GM21390 (cell line): ENCODE measurements around the gene TPTE2.
A peak's percentile ranks its signal among the peaks of the same experiment; 100 is the strongest.
"Not testable (repeated sequence)": the region's sequence is repeated elsewhere in the genome, so short reads cannot be mapped to it uniquely, and the experiment has no call there.

Source experiments
- ATAC-seq: cut with Tn5 transposase; IDR thresholded peaks from one replicate; pipeline ENCODE4 v1.9.1; 2021; ENCODE audit not compliant: unreplicated experiment

The TPTE2 gene

GRCh38 chr13:19567820-19568534, 6.6 kb upstream of the TPTE2 start:
- ATAC-seq, result peak; percentile 75

DNA sequence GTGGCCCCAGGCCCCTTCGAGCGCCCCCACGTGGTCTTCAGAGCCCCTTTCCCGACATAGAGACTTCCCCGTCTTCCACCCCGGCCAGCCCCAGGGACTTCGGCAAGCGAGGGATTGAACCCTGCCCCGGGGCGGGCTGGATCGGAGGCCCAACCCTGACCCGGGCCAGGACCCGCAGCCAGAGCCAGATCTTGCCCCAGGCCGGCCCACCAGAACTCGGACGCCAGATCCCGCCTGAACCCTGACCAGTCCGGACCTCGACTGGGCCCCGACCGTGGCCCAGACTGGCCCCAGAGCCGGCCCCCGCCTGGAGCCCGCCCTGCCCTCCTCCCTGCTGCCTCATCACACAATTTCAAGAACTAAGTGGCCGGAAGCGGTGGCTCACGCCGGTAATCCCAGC, 253 bp upstream of the TPTE2 start:
- no peak for ATAC-seq

GRCh38 chr13:19560672-19561071, 660 bp downstream of the TPTE2 start:
- ATAC-seq, result not testable (repeated sequence)

DNA sequence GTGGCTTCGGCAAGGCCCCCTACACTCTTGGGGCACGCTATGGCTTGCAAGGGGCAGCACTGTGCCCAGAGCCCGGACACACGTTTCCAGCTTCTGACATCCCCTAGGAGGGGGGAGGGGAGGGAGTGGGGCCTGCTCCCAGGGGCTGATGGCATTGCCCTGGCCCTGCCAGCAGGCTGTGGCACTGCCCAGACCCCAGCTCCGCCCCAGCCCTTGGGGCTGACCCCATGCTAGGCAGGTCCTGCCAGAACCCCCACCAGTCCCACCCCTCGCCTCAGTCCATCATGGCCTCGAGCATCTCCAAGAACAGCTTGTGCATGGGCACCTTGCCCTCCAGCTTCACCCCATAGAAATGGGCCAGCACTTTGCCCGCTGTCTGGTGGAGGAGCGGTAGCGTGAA, 1.6 kb downstream of the TPTE2 start:
- not testable (repeated sequence) for ATAC-seq

- not testable (repeated sequence) for ATAC-seq
These were observed 4.0 kb downstream of the TPTE2 start for GRCh38 chr13:19557287-19557686.

DNA sequence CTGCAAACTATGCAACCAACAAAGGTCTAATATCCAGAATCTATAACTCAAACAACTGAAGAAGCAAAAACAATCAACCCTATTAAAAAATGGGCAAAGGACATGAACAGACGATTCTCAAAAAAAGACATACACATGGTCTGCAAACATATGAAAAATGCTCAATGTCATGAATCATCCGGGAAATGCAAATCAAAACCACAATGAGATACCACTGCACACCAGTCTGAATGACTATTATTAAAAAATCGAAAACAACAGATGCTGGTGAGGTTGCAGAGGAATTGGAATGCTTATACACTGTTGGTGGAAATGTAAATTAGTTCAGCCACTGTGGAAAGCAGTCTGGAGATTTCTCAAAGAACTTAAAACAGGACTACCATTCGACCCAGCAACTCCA, 12.1 kb downstream of the TPTE2 start:
- not testable (repeated sequence) for ATAC-seq

- not testable (repeated sequence) for ATAC-seq
These were observed 35.7 kb downstream of the TPTE2 start for GRCh38 chr13:19525634-19526033.

DNA sequence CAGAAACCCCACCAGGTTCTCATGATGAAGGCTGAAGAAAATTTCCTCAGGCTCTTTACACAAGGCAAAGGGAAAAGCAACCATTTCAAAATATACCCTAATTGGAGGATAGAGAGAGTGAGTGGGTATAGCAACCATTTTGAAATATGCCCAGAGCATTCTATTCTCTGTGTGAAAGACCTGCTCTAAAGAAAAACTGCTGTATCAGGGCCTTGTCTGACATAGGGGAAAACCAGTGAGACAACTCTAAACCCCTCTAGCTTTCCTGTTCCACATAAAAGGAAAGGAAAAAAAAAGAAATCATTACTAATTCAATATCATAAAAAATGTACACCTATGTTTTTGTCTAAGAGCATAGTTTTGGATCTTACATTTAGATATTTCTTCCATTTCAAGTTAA, 42.3 kb downstream of the TPTE2 start:
- ATAC-seq, result no peak

DNA sequence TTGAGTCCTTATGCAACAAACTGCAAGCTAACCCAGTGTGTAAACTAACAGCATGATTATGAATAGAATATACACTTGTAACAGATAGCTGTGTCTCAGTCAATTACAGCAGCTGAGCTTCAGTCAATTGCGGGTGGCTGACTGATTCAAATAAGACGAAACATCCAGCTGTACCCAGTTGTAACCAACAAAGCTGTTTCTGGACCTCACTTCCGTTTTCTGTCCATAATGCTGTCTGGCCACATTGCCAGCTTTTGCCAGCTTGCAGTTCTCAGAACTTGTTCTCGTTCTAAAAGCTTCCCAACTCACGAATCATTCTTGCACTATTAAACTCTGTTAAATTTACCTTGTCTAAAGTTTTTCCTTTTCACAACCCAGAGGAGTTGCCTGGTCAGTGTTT, 53.7 kb downstream of the TPTE2 start:
- not testable (repeated sequence) for ATAC-seq

DNA sequence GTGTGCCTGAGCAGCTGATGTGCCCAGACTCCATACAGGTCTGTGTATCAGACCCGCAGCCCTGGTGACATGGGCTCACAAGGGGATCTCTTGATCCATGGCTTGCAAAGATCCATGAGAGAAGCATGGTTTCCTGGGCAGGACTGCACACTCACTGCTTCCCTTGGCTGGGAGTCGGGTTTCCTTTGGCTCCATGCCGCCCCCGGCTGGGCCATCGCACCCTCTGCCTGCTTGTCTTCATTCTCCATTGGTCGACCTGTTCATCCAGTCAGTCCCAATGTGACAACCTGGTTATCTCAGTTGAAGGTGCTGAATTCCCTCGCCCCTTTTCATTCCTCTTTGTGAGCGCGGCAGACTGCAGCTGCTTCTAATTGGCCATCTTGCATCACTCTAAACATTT, 101.2 kb downstream of the TPTE2 start:
- not testable (repeated sequence) for ATAC-seq

DNA sequence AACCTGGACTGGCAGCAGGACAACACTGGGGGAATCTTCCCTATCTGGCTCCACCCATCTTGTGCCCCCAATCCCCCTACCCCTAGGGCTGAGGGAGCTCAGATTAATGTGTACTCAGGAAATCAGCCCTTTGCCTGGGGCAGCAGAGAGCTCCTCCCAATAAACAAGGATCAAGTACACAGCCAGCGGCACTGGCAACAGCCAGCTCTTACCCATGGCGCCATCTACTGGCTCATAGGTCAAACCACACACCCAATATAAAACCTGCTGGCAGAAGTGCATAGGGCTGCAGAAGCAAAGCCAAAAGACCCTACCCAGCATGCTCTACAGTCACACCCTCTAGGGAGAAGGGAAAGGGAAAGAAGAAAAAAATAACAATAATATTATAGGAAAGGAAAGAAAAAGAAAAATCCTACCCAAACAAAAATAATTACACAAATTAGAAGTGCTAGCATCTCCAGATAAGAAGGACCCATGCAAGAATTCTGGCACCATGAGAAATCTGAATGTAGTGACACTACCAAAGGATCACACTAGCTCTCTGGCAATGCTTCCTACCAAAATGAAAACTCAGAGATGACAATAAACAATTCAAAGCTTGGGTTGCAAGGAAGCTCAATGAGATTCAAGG, 122.2 kb downstream of the TPTE2 start:
- ATAC-seq, result not testable (repeated sequence)

GRCh38 chr13:19437780-19438179, 123.6 kb downstream of the TPTE2 start:
- ATAC-seq, result not testable (repeated sequence)

- ATAC-seq, result not testable (repeated sequence)
These were observed 139.1 kb downstream of the TPTE2 start for GRCh38 chr13:19422236-19422635.

DNA sequence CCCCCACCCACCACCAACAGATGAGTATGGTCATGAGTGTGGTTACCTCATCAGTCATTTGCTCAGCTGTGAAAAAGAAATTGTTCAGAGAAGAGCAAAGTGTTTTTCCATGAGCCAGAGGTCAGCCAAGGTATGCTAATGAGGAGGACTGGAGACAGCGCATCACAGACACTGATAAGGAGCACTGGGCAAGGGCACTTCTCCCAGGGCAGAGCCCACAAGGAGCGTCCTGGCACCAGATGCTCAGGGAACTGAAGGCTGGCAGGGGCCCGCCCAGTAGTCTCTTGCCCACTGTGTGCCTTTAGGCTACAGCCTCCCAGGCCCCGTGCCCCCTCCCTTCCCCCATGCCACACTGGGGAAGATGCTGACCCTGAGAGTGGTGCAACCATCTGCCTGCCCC, 148.8 kb downstream of the TPTE2 start:
- ATAC-seq, result not testable (repeated sequence)

- not testable (repeated sequence) for ATAC-seq
These were observed 178.4 kb downstream of the TPTE2 start for GRCh38 chr13:19382746-19383511.

DNA sequence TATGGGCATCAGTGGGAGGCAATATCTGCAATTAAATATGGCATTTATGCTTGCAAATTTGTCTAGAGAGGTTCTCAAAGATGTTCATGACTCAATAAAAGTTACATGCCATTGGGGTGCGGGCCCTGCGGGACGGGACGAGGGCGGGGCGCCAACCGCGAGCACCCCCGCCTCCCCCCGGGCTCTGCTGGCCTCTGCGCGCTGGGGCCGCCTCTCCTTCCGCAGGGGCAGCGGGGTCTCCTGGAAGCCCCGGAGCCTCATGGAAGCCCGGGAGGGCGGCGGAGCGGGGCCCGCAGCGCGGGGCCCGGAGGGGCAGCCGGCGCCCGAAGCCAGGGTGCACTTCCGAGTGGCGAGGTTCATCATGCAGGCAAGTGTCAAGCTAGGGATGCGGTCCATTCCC, 179.2 kb downstream of the TPTE2 start:
- ATAC-seq, result no peak
